ENCODE data around the gene EIF2B5.
"Not testable (repeated sequence)": the region's sequence is repeated elsewhere in the genome, so short reads cannot be mapped to it uniquely, and the experiment has no call there.

Gene EIF2B5

GRCh38 chr3:184135149-184135910, at the start of gene EIF2B5:
Gene EIF2B5, plus strand, starts transcription at chr3:184135358. Its CDS starts 28 bp downstream, at chr3:184135386.
- peak within 1 kb of the TSS; percentile 94 for H3K4me3 Mint-ChIP-seq
- peaks cover 44% of the 10 kb centered on the region for H3K4me1 Mint-ChIP-seq
- ATAC-seq (replicated peaks; ENCODE audit: extremely low read depth, poor library complexity, severe bottlenecking): peak; percentile 89
- DNase-seq (ENCODE audit: low spot score in 2 of 2): peak; percentile 64 to 71
- H3K36me3 Mint-ChIP-seq (ENCODE audit: insufficient read depth): peaks cover 21% of the 10 kb centered on the region
- H3K27ac Mint-ChIP-seq (ENCODE audit: low read depth): peak within 1 kb of the TSS; percentile 92
- no peaks in the 10 kb centered on the region for H3K27me3 Mint-ChIP-seq
- no peaks in the 10 kb centered on the region for H3K9me3 Mint-ChIP-seq

GRCh38 chr3:184085389-184085852, 49.7 kb upstream of the EIF2B5 start:
- H3K4me3 Mint-ChIP-seq: no peak overlapping the region

GRCh38 chr3:184092199-184092598, 43.0 kb upstream of the EIF2B5 start:
- Mint-ChIP-seq H3K27me3 (peaks cover 45% of the 10 kb centered on the region), H3K36me3 (ENCODE audit: insufficient read depth) (peaks cover 2% of the 10 kb centered on the region), H3K27ac (ENCODE audit: low read depth) (no peak overlapping the region), H3K4me3 (no peak overlapping the region), H3K4me1 (no peaks in the 10 kb centered on the region), H3K9me3 (peaks cover 5% of the 10 kb centered on the region)
- ATAC-seq (replicated peaks; ENCODE audit: extremely low read depth, poor library complexity, severe bottlenecking): no peak
- no peak for DNase-seq (ENCODE audit: low spot score in 2 of 2)

More at GRCh38 chr3:184085389-184085852, 49.7 kb upstream of the EIF2B5 start:
- Mint-ChIP-seq H3K27me3 (no peaks in the 10 kb centered on the region), H3K4me1 (peaks cover 6% of the 10 kb centered on the region), H3K9me3 (peaks cover 13% of the 10 kb centered on the region), H3K36me3 (ENCODE audit: insufficient read depth) (no peaks in the 10 kb centered on the region), H3K27ac (ENCODE audit: low read depth) (no peak overlapping the region)
- DNase-seq (ENCODE audit: low spot score in 2 of 2): no peak
- ATAC-seq (replicated peaks; ENCODE audit: extremely low read depth, poor library complexity, severe bottlenecking): no peak

GRCh38 chr3:184096811-184097383, 38.3 kb upstream of the EIF2B5 start, which contains the start of gene HTR3E:
Gene HTR3E, plus strand, starts transcription at chr3:184097064. Its CDS starts 466 bp downstream, at chr3:184097530.
- ATAC-seq (replicated peaks; ENCODE audit: extremely low read depth, poor library complexity, severe bottlenecking) (no peak), DNase-seq (ENCODE audit: low spot score in 2 of 2) (no peak)
- Mint-ChIP-seq H3K4me3 (no peak within 1 kb of the TSS), H3K9me3 (peaks cover 5% of the 10 kb centered on the region), H3K36me3 (ENCODE audit: insufficient read depth) (peaks cover 2% of the 10 kb centered on the region), H3K27me3 (peaks cover 46% of the 10 kb centered on the region), H3K4me1 (no peaks in the 10 kb centered on the region), H3K27ac (ENCODE audit: low read depth) (no peak within 1 kb of the TSS)

GRCh38 chr3:184097556-184097955, 37.6 kb upstream of the EIF2B5 start:
- H3K27ac Mint-ChIP-seq (ENCODE audit: low read depth): no peak overlapping the region
- H3K36me3 Mint-ChIP-seq (ENCODE audit: insufficient read depth): peaks cover 2% of the 10 kb centered on the region
- no peaks in the 10 kb centered on the region for H3K4me1 Mint-ChIP-seq
- DNase-seq (ENCODE audit: low spot score in 2 of 2) (no peak), ATAC-seq (replicated peaks; ENCODE audit: extremely low read depth, poor library complexity, severe bottlenecking) (no peak)
- H3K4me3 Mint-ChIP-seq: no peak overlapping the region
- H3K27me3 Mint-ChIP-seq: peaks cover 39% of the 10 kb centered on the region
- peaks cover 5% of the 10 kb centered on the region for H3K9me3 Mint-ChIP-seq

GRCh38 chr3:184099806-184100686, 35.1 kb upstream of the EIF2B5 start:
- H3K4me3 Mint-ChIP-seq: no peak overlapping the region
- H3K9me3 Mint-ChIP-seq: no peaks in the 10 kb centered on the region
- no peak overlapping the region for H3K27ac Mint-ChIP-seq (ENCODE audit: low read depth)
- ATAC-seq (replicated peaks; ENCODE audit: extremely low read depth, poor library complexity, severe bottlenecking) (no peak), DNase-seq (ENCODE audit: low spot score in 2 of 2) (no peak)
- H3K36me3 Mint-ChIP-seq (ENCODE audit: insufficient read depth): no peaks in the 10 kb centered on the region
- peaks cover 21% of the 10 kb centered on the region for H3K27me3 Mint-ChIP-seq
- no peaks in the 10 kb centered on the region for H3K4me1 Mint-ChIP-seq

GRCh38 chr3:184110316-184110725, 24.8 kb upstream of the EIF2B5 start:
- no peak for ATAC-seq (replicated peaks; ENCODE audit: extremely low read depth, poor library complexity, severe bottlenecking)
- Mint-ChIP-seq H3K27me3 (peaks cover 10% of the 10 kb centered on the region), H3K36me3 (ENCODE audit: insufficient read depth) (no peaks in the 10 kb centered on the region), H3K9me3 (no peaks in the 10 kb centered on the region), H3K27ac (ENCODE audit: low read depth) (no peak overlapping the region), H3K4me3 (no peak overlapping the region), H3K4me1 (no peaks in the 10 kb centered on the region)
- DNase-seq (ENCODE audit: low spot score in 2 of 2): no peak

DNA sequence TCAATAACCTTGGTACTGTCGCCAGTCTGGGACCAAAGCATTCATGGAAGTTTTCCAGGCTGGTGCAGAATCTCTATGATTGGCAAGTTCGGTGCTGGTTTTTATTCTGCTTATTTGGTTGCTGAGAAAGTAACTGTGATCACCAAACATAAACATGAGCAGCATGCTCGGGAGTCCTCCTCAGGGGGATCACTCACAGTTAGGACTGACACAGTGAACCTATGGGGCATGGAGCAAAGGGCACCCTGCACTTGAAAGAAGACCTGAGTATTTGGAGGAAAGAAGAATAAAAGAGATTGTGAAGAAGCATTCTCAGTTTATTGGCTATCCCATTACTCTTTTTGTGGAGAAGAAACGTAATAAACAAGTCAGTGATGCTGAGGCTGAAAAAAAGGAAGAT, 19.1 kb upstream of the EIF2B5 start:
- no peaks in the 10 kb centered on the region for H3K36me3 Mint-ChIP-seq (ENCODE audit: insufficient read depth)
- no peak for DNase-seq (ENCODE audit: low spot score in 2 of 2)
- no peaks in the 10 kb centered on the region for H3K9me3 Mint-ChIP-seq
- H3K4me3 Mint-ChIP-seq: no peak overlapping the region
- H3K27ac Mint-ChIP-seq (ENCODE audit: low read depth): no peak overlapping the region
- no peaks in the 10 kb centered on the region for H3K4me1 Mint-ChIP-seq
- ATAC-seq (replicated peaks; ENCODE audit: extremely low read depth, poor library complexity, severe bottlenecking): no peak
- H3K27me3 Mint-ChIP-seq: peaks cover 37% of the 10 kb centered on the region

DNA sequence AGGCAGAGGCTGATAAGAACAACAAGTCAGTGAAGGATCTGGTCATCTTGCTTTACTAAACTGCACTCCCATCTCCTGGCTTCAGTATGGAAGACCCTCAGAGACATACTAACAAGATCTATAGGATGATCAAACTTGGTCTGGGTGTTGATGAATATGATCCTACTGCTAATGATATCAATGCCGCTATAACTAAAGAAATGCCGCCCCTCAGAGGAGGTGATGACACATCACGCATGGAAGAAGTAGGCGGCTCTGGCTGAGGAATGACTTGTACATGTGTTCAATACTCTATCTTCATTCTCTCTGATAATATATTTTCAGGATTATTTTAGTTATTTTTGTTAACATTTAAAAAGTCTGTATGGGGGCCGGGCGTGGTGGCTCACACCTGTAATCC, 17.5 kb upstream of the EIF2B5 start:
- Mint-ChIP-seq H3K9me3 (no peaks in the 10 kb centered on the region), H3K4me1 (no peaks in the 10 kb centered on the region)

GRCh38 chr3:184121031-184121430, 14.1 kb upstream of the EIF2B5 start:
- H3K27me3 Mint-ChIP-seq: peaks cover 23% of the 10 kb centered on the region
- not testable (repeated sequence) for H3K36me3 Mint-ChIP-seq (ENCODE audit: insufficient read depth); ATAC-seq (replicated peaks; ENCODE audit: extremely low read depth, poor library complexity, severe bottlenecking); DNase-seq (ENCODE audit: low spot score in 2 of 2); H3K9me3 Mint-ChIP-seq; H3K4me1 Mint-ChIP-seq; H3K27ac Mint-ChIP-seq (ENCODE audit: low read depth); H3K4me3 Mint-ChIP-seq

More for the DNA sequence above, 17.5 kb upstream of the EIF2B5 start:
- no peak overlapping the region for H3K27ac Mint-ChIP-seq (ENCODE audit: low read depth)
- H3K4me3 Mint-ChIP-seq: no peak overlapping the region
- no peak for ATAC-seq (replicated peaks; ENCODE audit: extremely low read depth, poor library complexity, severe bottlenecking)
- no peak for DNase-seq (ENCODE audit: low spot score in 2 of 2)
- H3K27me3 Mint-ChIP-seq: peaks cover 35% of the 10 kb centered on the region
- H3K36me3 Mint-ChIP-seq (ENCODE audit: insufficient read depth): peaks cover 2% of the 10 kb centered on the region

- H3K4me3 Mint-ChIP-seq: no peak overlapping the region
- H3K9me3 Mint-ChIP-seq: no peaks in the 10 kb centered on the region
- H3K4me1 Mint-ChIP-seq: no peaks in the 10 kb centered on the region
- H3K27me3 Mint-ChIP-seq: no peaks in the 10 kb centered on the region
- H3K36me3 Mint-ChIP-seq (ENCODE audit: insufficient read depth): peaks cover 2% of the 10 kb centered on the region
- no peak overlapping the region for H3K27ac Mint-ChIP-seq (ENCODE audit: low read depth)
- DNase-seq (ENCODE audit: low spot score in 2 of 2): no peak
- no peak for ATAC-seq (replicated peaks; ENCODE audit: extremely low read depth, poor library complexity, severe bottlenecking)
Measured at GRCh38 chr3:184126006-184126405, 9.2 kb upstream of the EIF2B5 start.

GRCh38 chr3:184129012-184129411, 6.1 kb upstream of the EIF2B5 start:
- Mint-ChIP-seq H3K27me3 (no peaks in the 10 kb centered on the region), H3K4me1 (peaks cover 4% of the 10 kb centered on the region), H3K4me3 (no peak overlapping the region), H3K27ac (ENCODE audit: low read depth) (no peak overlapping the region), H3K9me3 (no peaks in the 10 kb centered on the region), H3K36me3 (ENCODE audit: insufficient read depth) (no peaks in the 10 kb centered on the region)
- no peak for DNase-seq (ENCODE audit: low spot score in 2 of 2)
- ATAC-seq (replicated peaks; ENCODE audit: extremely low read depth, poor library complexity, severe bottlenecking): no peak
